ENCODE measurements around the gene PRKCA.

PRKCA gene

DNA sequence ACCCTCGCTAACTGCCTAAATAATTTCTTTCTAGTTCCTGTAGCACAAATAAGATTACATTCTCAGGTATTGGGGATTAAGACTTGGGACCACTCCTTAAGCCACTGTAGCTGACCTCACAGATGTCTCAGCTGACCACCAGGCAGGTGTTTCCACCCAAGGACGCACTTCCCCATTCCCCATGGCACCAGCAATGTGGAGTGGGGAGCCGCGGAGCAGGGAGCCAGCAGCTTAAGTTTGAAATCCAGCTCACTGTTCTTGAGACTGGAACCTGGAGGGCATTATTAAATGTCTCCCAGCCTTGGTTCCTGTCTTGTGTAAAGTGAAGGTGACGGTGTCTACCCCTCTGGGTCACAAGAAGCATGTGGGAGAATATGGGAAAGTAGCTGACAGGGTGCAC, 283.1 kb downstream of the PRKCA start:
- no peak overlapping the region for H3K4me3 ChIP-seq (IDR thresholded peaks at IDR 0.05; ENCODE audit: insufficient read depth, low read depth, low read length)
- H3K4me2 ChIP-seq = no peak overlapping the region
- no peaks in the 10 kb centered on the region for H3K36me3 ChIP-seq (ENCODE audit: insufficient read depth)
- H4K20me1 ChIP-seq (ENCODE audit: insufficient read depth) = no peaks in the 10 kb centered on the region
- no peaks in the 10 kb centered on the region for H3K4me1 ChIP-seq (ENCODE audit: low read depth, poor library complexity, severe bottlenecking)
- no peaks in the 10 kb centered on the region for H3K79me2 ChIP-seq (ENCODE audit: insufficient read depth, low read depth)
- H3K9ac ChIP-seq = no peak overlapping the region
- H3K27me3 ChIP-seq (ENCODE audit: insufficient read depth, low read depth) = no peaks in the 10 kb centered on the region
- no peak overlapping the region for H3K27ac ChIP-seq
- no peak overlapping the region for H2AFZ ChIP-seq (ENCODE audit: low read depth)
- TF ChIP-seq, protein P1, sequence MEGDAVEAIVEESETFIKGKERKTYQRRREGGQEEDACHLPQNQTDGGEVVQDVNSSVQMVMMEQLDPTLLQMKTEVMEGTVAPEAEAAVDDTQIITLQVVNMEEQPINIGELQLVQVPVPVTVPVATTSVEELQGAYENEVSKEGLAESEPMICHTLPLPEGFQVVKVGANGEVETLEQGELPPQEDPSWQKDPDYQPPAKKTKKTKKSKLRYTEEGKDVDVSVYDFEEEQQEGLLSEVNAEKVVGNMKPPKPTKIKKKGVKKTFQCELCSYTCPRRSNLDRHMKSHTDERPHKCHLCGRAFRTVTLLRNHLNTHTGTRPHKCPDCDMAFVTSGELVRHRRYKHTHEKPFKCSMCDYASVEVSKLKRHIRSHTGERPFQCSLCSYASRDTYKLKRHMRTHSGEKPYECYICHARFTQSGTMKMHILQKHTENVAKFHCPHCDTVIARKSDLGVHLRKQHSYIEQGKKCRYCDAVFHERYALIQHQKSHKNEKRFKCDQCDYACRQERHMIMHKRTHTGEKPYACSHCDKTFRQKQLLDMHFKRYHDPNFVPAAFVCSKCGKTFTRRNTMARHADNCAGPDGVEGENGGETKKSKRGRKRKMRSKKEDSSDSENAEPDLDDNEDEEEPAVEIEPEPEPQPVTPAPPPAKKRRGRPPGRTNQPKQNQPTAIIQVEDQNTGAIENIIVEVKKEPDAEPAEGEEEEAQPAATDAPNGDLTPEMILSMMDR (conservative IDR thresholded peaks at IDR 0.05; ENCODE audit: low read depth, low read length) = no peak

DNA sequence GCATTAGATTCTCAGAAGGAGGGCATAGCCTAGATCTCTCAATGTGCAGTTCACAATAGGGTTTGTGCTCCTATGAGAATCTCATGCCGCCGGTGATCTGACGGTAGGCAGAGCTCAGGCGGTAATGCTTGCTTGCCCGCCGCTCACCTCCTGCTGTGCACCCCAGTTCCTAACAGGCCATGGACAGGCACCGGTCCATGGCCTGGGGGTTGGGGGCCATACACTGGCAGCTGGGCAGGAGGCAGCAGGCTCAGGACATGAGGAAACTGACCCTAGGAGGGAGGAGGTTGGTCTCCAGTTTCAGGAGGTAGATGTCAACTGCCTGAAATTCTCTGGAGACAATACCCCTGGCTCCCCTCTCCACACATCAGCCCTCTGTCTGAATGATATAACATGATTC, 287.5 kb downstream of the PRKCA start:
- Histone ChIP-seq H3K36me3 (ENCODE audit: insufficient read depth) (no peaks in the 10 kb centered on the region), H3K4me1 (ENCODE audit: low read depth, poor library complexity, severe bottlenecking) (no peaks in the 10 kb centered on the region), H3K9ac (no peak overlapping the region), H3K4me3 (IDR thresholded peaks at IDR 0.05; ENCODE audit: insufficient read depth, low read depth, low read length) (no peak overlapping the region), H3K4me2 (no peak overlapping the region), H3K27ac (no peak overlapping the region), H2AFZ (ENCODE audit: low read depth) (no peak overlapping the region), H3K79me2 (ENCODE audit: insufficient read depth, low read depth) (no peaks in the 10 kb centered on the region), H3K27me3 (ENCODE audit: insufficient read depth, low read depth) (no peaks in the 10 kb centered on the region), H4K20me1 (ENCODE audit: insufficient read depth) (no peaks in the 10 kb centered on the region)
- TF ChIP-seq, protein P1 (conservative IDR thresholded peaks at IDR 0.05; ENCODE audit: low read depth, low read length) = no peak

DNA sequence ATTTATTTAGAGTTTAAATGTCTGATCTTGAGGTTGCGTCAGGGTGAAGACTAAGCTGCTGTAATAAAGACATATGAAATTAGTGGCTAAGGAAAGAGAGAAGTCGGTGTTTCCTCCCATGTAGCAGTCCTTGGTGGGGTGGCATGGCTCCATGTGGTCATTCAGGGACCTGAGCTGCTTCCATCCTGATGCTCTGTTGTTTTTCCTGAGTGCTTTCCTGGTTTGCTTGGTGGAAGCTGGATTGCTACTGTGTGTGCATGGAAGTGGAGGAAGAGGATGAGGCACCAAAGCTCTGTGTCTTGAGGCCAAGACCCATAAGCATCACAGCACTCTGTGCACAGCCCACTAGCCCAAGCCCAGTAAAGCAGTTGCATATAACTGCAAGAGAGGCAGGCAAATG, 290.7 kb downstream of the PRKCA start:
- Histone ChIP-seq H3K27me3 (ENCODE audit: insufficient read depth, low read depth) (no peaks in the 10 kb centered on the region), H3K9ac (no peak overlapping the region), H3K4me2 (no peak overlapping the region), H3K36me3 (ENCODE audit: insufficient read depth) (no peaks in the 10 kb centered on the region), H3K4me1 (ENCODE audit: low read depth, poor library complexity, severe bottlenecking) (no peaks in the 10 kb centered on the region), H3K79me2 (ENCODE audit: insufficient read depth, low read depth) (no peaks in the 10 kb centered on the region), H3K4me3 (IDR thresholded peaks at IDR 0.05; ENCODE audit: insufficient read depth, low read depth, low read length) (no peak overlapping the region), H4K20me1 (ENCODE audit: insufficient read depth) (no peaks in the 10 kb centered on the region), H3K27ac (no peak overlapping the region), H2AFZ (ENCODE audit: low read depth) (no peak overlapping the region)
- TF ChIP-seq, protein P1 (conservative IDR thresholded peaks at IDR 0.05; ENCODE audit: low read depth, low read length) = no peak

DNA sequence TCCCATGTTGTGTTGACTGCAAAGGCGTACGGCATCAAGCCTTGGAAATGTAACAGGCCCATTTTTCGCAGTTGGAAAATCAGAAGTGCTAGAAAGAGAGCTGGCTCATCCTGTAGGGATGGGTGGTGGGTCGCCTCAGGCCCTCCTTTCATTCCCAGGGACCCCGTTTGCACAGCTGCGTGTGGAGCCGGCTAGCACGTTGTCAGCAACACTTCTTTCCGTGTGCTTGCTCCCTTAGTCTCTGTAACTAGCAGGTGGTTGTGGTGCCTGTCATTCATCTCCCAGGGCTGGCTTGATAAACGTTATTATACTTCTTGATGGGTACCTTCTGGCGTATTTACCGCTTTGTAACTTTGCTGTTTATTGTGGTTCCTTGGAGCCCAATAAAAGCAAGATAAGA, 293.5 kb downstream of the PRKCA start:
- Histone ChIP-seq H3K36me3 (ENCODE audit: insufficient read depth) (no peaks in the 10 kb centered on the region), H2AFZ (ENCODE audit: low read depth) (no peak overlapping the region)

More for the DNA sequence above, 293.5 kb downstream of the PRKCA start:
- H3K4me1 ChIP-seq (ENCODE audit: low read depth, poor library complexity, severe bottlenecking) = no peaks in the 10 kb centered on the region
- no peak overlapping the region for H3K9ac ChIP-seq
- no peak overlapping the region for H3K27ac ChIP-seq
- no peak overlapping the region for H3K4me2 ChIP-seq
- TF ChIP-seq, protein P1 (conservative IDR thresholded peaks at IDR 0.05; ENCODE audit: low read depth, low read length) = no peak
- H3K4me3 ChIP-seq (IDR thresholded peaks at IDR 0.05; ENCODE audit: insufficient read depth, low read depth, low read length) = no peak overlapping the region
- no peaks in the 10 kb centered on the region for H3K79me2 ChIP-seq (ENCODE audit: insufficient read depth, low read depth)
- H3K27me3 ChIP-seq (ENCODE audit: insufficient read depth, low read depth) = no peaks in the 10 kb centered on the region
- no peaks in the 10 kb centered on the region for H4K20me1 ChIP-seq (ENCODE audit: insufficient read depth)
